ENCODE measurements around the gene MAP3K14. TPM values are rescaled to one million over a fixed set of nuclear protein-coding genes. Genes with fewer than 3 reads are reported as not detected.
A peak's percentile ranks its signal among the peaks of the same experiment; 100 is the strongest.

The MAP3K14 gene
- polyA plus RNA-seq, 1 experiment, result 4.9 TPM

- POLR2A ChIA-PET, result interaction anchor here (0.7 to 4.2 kb wide), 3 partner anchors 8 to 25 kb away, joined by 4 to 14 read pairs (median 6); partner anchors contain the start of gene MAP3K14
These were observed 8.8 kb downstream of the MAP3K14 start for GRCh38 chr17:45308016-45308365.

GRCh38 chr17:45307290-45308015 lies 9.4 kb downstream of the MAP3K14 start:
- POLR2A ChIA-PET, result interaction anchor here (0.6 to 4.2 kb wide), 5 partner anchors 9 to 61 kb away, joined by 3 to 14 read pairs (median 4); partner anchors contain the start of gene MAP3K14

More at GRCh38 chr17:45308016-45308365, 8.8 kb downstream of the MAP3K14 start:
- CTCF ChIA-PET, result interaction anchor here (1.1 kb wide), 1 partner anchor 173 kb away, joined by 4 read pairs; the partner anchor contains the start of gene ACBD4
- Histone ChIP-seq H3K4me3 (ENCODE audit: low read depth, low read length) (no peak overlapping the region), H3K27me3 (ENCODE audit: control insufficient read depth, insufficient read depth, low read length) (no peaks in the 10 kb centered on the region), H3K9me3 (ENCODE audit: control insufficient read depth, insufficient read depth, low read length) (no peaks in the 10 kb centered on the region), H3K27ac (ENCODE audit: low read depth, low read length) (peak overlapping the region; percentile 89)
- no peak for TF ChIP-seq CTCF (IDR thresholded peaks at IDR 0.05; ENCODE audit: low read depth, low read length)
- no peak for DNase-seq (ENCODE audit: low read depth, low spot score)

GRCh38 chr17:45306623-45307022 lies 10.2 kb downstream of the MAP3K14 start:
- H3K27ac ChIP-seq (ENCODE audit: low read depth, low read length), result no peak overlapping the region
- H3K9me3 ChIP-seq (ENCODE audit: control insufficient read depth, insufficient read depth, low read length), result no peaks in the 10 kb centered on the region
- H3K27me3 ChIP-seq (ENCODE audit: control insufficient read depth, insufficient read depth, low read length), result no peaks in the 10 kb centered on the region
- TF ChIP-seq CTCF (IDR thresholded peaks at IDR 0.05; ENCODE audit: low read depth, low read length), result 0 out of 2 replicates have a peak, but pooled peaks have one; percentile 21
- ChIA-PET CTCF (interaction anchor here (0.6 to 2.0 kb wide), 6 partner anchors 10 to 78 kb away, joined by 3 to 8 read pairs (median 4); partner anchors contain the start of gene MAP3K14), POLR2A (interaction anchor here (0.6 to 4.2 kb wide), 5 partner anchors 10 to 62 kb away, joined by 3 to 14 read pairs (median 6); partner anchors contain the start of gene MAP3K14)
- no peak overlapping the region for H3K4me3 ChIP-seq (ENCODE audit: low read depth, low read length)
- no peak for DNase-seq (ENCODE audit: low read depth, low spot score)

More at GRCh38 chr17:45307290-45308015, 9.4 kb downstream of the MAP3K14 start:
- Histone ChIP-seq H3K27me3 (ENCODE audit: control insufficient read depth, insufficient read depth, low read length) (no peaks in the 10 kb centered on the region), H3K4me3 (ENCODE audit: low read depth, low read length) (no peak overlapping the region), H3K27ac (ENCODE audit: low read depth, low read length) (peak overlapping the region; percentile 89), H3K9me3 (ENCODE audit: control insufficient read depth, insufficient read depth, low read length) (no peaks in the 10 kb centered on the region)
- CTCF ChIA-PET, result no interaction called here
- no peak for TF ChIP-seq CTCF (IDR thresholded peaks at IDR 0.05; ENCODE audit: low read depth, low read length)
- DNase-seq (ENCODE audit: low read depth, low spot score), result peak; percentile 53

GRCh38 chr17:45306094-45306493 lies 10.7 kb downstream of the MAP3K14 start:
- DNase-seq (ENCODE audit: low read depth, low spot score), result no peak
- no peak overlapping the region for H3K27ac ChIP-seq (ENCODE audit: low read depth, low read length)
- no peak overlapping the region for H3K4me3 ChIP-seq (ENCODE audit: low read depth, low read length)
- H3K9me3 ChIP-seq (ENCODE audit: control insufficient read depth, insufficient read depth, low read length), result no peaks in the 10 kb centered on the region
- CTCF ChIA-PET, result interaction anchor here (0.6 to 2.0 kb wide), 6 partner anchors 11 to 79 kb away, joined by 3 to 8 read pairs (median 4); partner anchors contain the start of gene MAP3K14
- no peak for TF ChIP-seq CTCF (IDR thresholded peaks at IDR 0.05; ENCODE audit: low read depth, low read length)
- POLR2A ChIA-PET, result interaction anchor here (1.6 to 4.2 kb wide), 2 partner anchors 11 to 12 kb away, joined by 7 to 14 read pairs; partner anchors contain the start of gene MAP3K14
- no peaks in the 10 kb centered on the region for H3K27me3 ChIP-seq (ENCODE audit: control insufficient read depth, insufficient read depth, low read length)

Data from AG04450 (cell line).